ENCODE results near the gene ADGRG1. TPM values are rescaled to one million over a fixed set of nuclear protein-coding genes. Genes with fewer than 3 reads are reported as not detected.
"Not testable (repeated sequence)": the region's sequence is repeated elsewhere in the genome, so short reads cannot be mapped to it uniquely, and the experiment has no call there.

The ADGRG1 gene
- total RNA-seq, 3 donors from 2014 or later (not counting 1 experiment from before 2014, with no cell fraction given): 830 to 949 (median 858) TPM

GRCh38 chr16:57711346-57711745, 82.9 kb downstream of the ADGRG1 start:
- Histone ChIP-seq H3K4me1 (ENCODE audit: control insufficient read depth, insufficient read depth, low read length) (no peaks in the 10 kb centered on the region), H3K4me3 (ENCODE audit: low read length) (no peak overlapping the region), H3K27me3 (ENCODE audit: control insufficient read depth, insufficient read depth, low read length) (no peaks in the 10 kb centered on the region), H3K27ac (ENCODE audit: low read length) (no peak overlapping the region), H3K36me3 (ENCODE audit: control insufficient read depth, insufficient read depth, low read length) (no peaks in the 10 kb centered on the region), H3K9me3 (ENCODE audit: control insufficient read depth, insufficient read depth, low read length) (no peaks in the 10 kb centered on the region)
- Mint-ChIP-seq H3K27ac (no peak overlapping the region), H3K4me1 (no peaks in the 10 kb centered on the region), H3K36me3 (no peaks in the 10 kb centered on the region), H3K4me3 (no peak overlapping the region), H3K9me3 (no peaks in the 10 kb centered on the region), H3K27me3 (ENCODE audit: low read depth in 2 of 2) (no peaks in the 10 kb centered on the region)
- no peak for TF ChIP-seq CTCF (IDR thresholded peaks at IDR 0.05)
- no peak for DNase-seq
- intact Hi-C loops (cut with micrococcal nuclease): no loop called here
- WGBS (ENCODE audit: insufficient coverage): 86% methylated on average over 5 of the region's 5 CpGs
- ATAC-seq: no peak

GRCh38 chr16:57711993-57712392, 83.6 kb downstream of the ADGRG1 start:
- DNase-seq: no peak
- Mint-ChIP-seq H3K27ac (no peak overlapping the region), H3K4me1 (no peaks in the 10 kb centered on the region), H3K4me3 (no peak overlapping the region), H3K36me3 (no peaks in the 10 kb centered on the region), H3K27me3 (ENCODE audit: low read depth in 2 of 2) (no peaks in the 10 kb centered on the region), H3K9me3 (no peaks in the 10 kb centered on the region)
- Histone ChIP-seq H3K9me3 (ENCODE audit: control insufficient read depth, insufficient read depth, low read length) (no peaks in the 10 kb centered on the region), H3K4me1 (ENCODE audit: control insufficient read depth, insufficient read depth, low read length) (no peaks in the 10 kb centered on the region), H3K27me3 (ENCODE audit: control insufficient read depth, insufficient read depth, low read length) (no peaks in the 10 kb centered on the region), H3K4me3 (ENCODE audit: low read length) (no peak overlapping the region), H3K36me3 (ENCODE audit: control insufficient read depth, insufficient read depth, low read length) (no peaks in the 10 kb centered on the region), H3K27ac (ENCODE audit: low read length) (no peak overlapping the region)
- no peak for TF ChIP-seq CTCF (IDR thresholded peaks at IDR 0.05)
- intact Hi-C loops (cut with micrococcal nuclease): no loop called here
- no peak for ATAC-seq
- WGBS (ENCODE audit: insufficient coverage): 91% methylated on average over 1 of the region's 3 CpGs

- H3K27me3 ChIP-seq (ENCODE audit: control insufficient read depth, insufficient read depth, low read length); intact Hi-C loops (cut with micrococcal nuclease); DNase-seq; H3K9me3 ChIP-seq (ENCODE audit: control insufficient read depth, insufficient read depth, low read length); H3K4me1 ChIP-seq (ENCODE audit: control insufficient read depth, insufficient read depth, low read length); H3K4me1 Mint-ChIP-seq; H3K27ac Mint-ChIP-seq; H3K4me3 ChIP-seq (ENCODE audit: low read length); H3K27me3 Mint-ChIP-seq (ENCODE audit: low read depth in 2 of 2); ATAC-seq; H3K27ac ChIP-seq (ENCODE audit: low read length); H3K36me3 Mint-ChIP-seq; H3K9me3 Mint-ChIP-seq; H3K36me3 ChIP-seq (ENCODE audit: control insufficient read depth, insufficient read depth, low read length); H3K4me3 Mint-ChIP-seq: not testable (repeated sequence)
- WGBS (ENCODE audit: insufficient coverage): 84% methylated on average over 6 of the region's 6 CpGs
Measured at GRCh38 chr16:57712569-57712968, 84.1 kb downstream of the ADGRG1 start.

- TF ChIP-seq CTCF (IDR thresholded peaks at IDR 0.05): no peak
- ATAC-seq: no peak
- no peaks in the 10 kb centered on the region for H3K9me3 Mint-ChIP-seq
- no peak overlapping the region for H3K4me3 Mint-ChIP-seq
- Histone ChIP-seq H3K27ac (ENCODE audit: low read length) (no peak overlapping the region), H3K36me3 (ENCODE audit: control insufficient read depth, insufficient read depth, low read length) (no peaks in the 10 kb centered on the region), H3K27me3 (ENCODE audit: control insufficient read depth, insufficient read depth, low read length) (no peaks in the 10 kb centered on the region), H3K9me3 (ENCODE audit: control insufficient read depth, insufficient read depth, low read length) (no peaks in the 10 kb centered on the region), H3K4me3 (ENCODE audit: low read length) (no peak overlapping the region), H3K4me1 (ENCODE audit: control insufficient read depth, insufficient read depth, low read length) (no peaks in the 10 kb centered on the region)
- no peaks in the 10 kb centered on the region for H3K27me3 Mint-ChIP-seq (ENCODE audit: low read depth in 2 of 2)
- intact Hi-C loops (cut with micrococcal nuclease): no loop called here
- H3K4me1 Mint-ChIP-seq: no peaks in the 10 kb centered on the region
- no peak overlapping the region for H3K27ac Mint-ChIP-seq
- no peaks in the 10 kb centered on the region for H3K36me3 Mint-ChIP-seq
- no peak for DNase-seq
- WGBS (ENCODE audit: insufficient coverage): 91% methylated on average over 8 of the region's 8 CpGs
Measured at GRCh38 chr16:57713596-57713995, 85.2 kb downstream of the ADGRG1 start.
